Nucleus accumbens (tissue), 56 donors: ENCODE data around the gene TIMM44.

Experiments used
- DNase-seq, 56 donors: peaks; one replicate each; lab custom pipeline; 2025; lab: John Stamatoyannopoulos, UW

TIMM44 gene

DNA sequence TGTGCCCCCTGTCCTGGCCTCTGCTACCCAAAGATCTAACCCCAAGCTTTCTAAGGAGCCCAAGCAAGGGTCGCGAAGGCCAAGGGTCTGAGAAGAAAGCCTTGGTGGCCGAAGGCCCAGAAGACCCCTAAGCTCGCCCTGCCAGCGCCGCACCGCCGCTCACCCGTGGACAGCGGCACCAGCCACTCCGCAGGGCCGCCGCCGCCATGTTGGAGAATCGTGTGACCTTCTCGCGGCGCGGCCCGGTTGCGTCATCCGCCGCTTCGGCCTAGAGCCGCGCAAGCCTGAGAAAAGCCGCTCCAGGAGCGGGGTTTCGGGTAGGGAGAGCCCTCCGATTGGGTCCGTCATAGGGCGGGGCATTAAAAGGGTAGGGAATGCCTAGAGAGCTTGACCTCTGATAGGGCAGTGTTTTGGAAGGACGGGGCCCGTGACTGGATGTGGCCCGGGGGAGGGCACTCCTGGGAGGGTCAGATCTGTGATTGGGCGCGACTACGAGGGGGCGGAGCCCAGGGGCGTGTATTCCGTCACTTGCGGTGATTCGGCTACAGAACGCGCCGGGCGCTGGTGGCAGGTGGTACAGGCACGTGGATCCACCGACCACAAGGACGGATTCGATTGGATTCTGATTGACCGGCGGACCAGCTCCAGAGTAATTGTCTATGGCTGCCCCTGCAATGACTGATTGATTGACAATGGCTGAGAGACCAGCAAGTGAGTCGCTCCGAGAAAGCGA, at the start of gene TIMM44:
Gene TIMM44, minus strand, starts transcription at position 223 of the 733 bp plus-strand sequence. Its CDS starts 15 bp downstream, at position 208.
- DNase-seq: peak; percentile 87 to 100 (median 99)

- no peak for DNase-seq
These were observed 49.1 kb upstream of the TIMM44 start for GRCh38 chr19:7992575-7992974.

- DNase-seq: no peak
These were observed 45.7 kb upstream of the TIMM44 start for GRCh38 chr19:7989071-7989575.

DNA sequence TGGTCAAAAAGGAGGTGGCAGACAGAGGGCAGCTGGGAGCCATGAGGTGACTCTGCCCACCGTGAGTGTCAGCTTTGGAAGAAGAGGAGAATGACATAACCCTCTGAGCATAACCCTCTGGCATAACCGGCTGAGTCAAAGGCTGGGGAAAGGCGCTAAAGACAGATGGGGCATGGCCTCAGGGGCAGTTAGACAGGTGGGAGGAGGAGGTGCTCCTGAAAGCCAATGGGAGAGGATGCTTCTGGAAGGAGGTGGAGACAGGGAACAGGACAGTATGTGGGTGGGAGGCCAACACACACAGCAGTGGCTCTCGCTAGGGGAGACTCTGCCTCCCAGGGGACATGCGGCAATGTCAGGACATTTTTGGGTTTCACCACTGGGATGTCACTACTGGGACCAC, 44.8 kb upstream of the TIMM44 start:
- no peak for DNase-seq

GRCh38 chr19:7987114-7987768, 43.8 kb upstream of the TIMM44 start:
- no peak for DNase-seq

DNA sequence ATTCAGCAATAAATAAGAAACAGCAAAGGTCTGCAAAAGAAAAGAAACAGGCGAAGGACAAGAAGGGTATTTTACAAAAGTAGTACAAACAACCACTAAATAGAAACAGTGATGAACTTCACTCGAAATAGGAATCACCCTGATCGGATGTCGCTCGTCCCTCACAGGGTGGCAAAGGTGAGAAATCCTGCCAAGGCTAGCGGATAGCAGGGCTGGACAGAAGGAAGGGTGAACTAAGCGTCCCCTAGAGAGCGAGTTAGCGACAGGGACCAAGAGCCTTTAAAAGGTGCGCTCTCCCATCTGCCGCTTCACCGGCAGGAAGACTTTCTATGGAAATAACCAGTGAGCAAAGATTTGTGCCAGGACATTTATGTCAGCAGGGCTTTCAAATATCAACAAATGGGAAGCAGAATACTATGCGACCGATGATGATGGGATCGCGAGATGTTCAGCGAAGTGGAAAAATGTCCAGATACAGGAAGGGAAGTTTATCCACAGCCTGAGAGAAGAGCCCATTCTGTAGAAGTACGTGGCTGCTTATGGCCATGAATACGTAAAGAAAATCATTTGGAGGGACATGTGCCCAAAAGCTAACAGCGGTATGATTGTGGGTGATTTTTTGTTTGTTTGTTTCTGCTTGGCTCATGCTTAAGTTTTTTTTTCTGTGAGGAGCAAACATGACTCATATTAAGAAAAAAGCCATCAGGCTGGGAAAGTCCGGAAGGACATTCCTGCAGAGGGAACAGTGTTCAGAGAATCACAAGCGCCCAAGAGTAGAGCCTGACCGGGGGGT, 43.1 kb upstream of the TIMM44 start:
- DNase-seq: no peak

- no peak for DNase-seq
These were observed 42.0 kb upstream of the TIMM44 start for GRCh38 chr19:7985481-7985911.

- no peak for DNase-seq
These were observed 40.8 kb upstream of the TIMM44 start for GRCh38 chr19:7983995-7984837.

GRCh38 chr19:7983286-7983950, 40.0 kb upstream of the TIMM44 start:
- no peak for DNase-seq

- DNase-seq: no peak
These were observed 39.2 kb upstream of the TIMM44 start for GRCh38 chr19:7982651-7983099.

DNA sequence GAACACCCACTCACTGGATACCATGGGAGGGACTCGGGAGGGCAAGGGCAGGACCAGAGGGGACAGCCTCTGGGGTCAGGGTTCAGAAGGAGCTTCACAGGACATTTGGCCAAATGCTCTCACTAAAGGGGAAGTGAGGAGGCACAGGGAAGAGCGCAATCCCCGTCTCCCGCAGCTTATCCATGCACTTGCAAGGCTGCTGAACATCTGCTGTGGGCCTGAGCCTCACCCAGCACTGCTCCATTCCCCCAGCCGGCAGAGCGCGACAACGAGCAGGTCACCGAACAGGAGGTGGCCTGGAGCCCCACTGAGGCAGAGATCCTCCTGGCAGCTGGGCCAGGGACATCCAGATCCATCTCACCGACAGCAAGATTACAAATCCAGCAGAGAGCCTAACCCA, 38.6 kb upstream of the TIMM44 start:
- no peak for DNase-seq

DNA sequence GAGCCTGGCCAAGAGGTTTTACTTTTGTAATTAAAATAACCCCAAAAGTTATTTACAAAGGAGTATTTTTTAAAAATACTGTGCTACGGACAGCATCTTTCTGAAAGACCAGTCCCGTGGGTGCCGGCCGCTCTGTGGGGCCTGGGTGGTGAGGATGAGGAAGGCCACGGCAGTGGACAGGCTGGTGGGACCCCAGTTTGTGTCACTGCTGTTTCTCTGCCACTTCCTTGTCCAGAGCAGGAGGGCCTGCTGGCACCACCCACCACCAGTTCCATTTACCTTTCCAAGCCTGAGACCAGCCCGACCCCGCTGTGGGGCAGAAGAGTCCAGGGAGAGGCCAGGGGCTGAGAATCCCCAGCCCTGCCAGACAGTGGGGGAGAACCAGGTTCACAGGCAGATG, 38.2 kb upstream of the TIMM44 start:
- no peak for DNase-seq

DNA sequence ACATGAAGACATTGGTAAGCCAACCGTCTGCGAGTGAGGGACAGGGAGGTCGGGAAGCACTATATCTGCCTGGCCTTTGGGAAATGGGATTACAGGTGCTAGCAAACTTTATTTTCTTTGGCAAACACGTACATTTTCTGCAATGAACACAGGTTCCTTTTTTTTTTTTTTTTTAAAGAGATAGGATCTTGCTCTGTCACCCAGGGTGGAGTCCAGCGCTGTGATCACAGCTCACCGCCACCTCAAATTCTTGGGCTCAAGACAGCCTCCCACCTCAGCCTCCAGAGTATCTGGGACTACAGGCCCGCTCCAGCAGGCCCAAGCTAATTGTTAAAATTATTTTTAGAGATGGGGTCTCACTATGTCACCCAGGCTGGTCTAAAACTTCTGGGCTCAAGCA, 37.7 kb upstream of the TIMM44 start:
- DNase-seq: no peak

GRCh38 chr19:7980635-7981121, 37.2 kb upstream of the TIMM44 start:
- no peak for DNase-seq

DNA sequence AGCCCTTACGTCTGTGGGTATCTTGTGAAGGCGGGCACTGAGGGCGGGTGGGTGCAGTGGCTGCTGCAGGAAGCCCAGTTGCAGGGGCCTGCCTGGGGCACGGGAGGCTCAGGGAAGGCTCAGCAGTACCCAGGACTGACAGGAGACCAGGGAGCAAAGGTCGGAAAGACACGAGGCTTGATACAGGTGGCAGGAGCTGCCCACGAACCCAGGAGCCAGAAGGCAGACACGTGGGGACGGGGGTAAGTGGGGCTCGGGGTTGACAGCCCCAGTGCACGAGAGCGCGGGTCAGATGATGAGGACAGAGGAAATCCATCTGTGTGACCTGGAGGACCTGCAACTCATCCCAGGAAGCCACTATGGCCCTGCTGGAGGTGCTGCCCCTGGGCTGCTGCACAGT, 36.7 kb upstream of the TIMM44 start:
- no peak for DNase-seq

- no peak for DNase-seq
These were observed 36.1 kb upstream of the TIMM44 start for GRCh38 chr19:7979559-7979958.

DNA sequence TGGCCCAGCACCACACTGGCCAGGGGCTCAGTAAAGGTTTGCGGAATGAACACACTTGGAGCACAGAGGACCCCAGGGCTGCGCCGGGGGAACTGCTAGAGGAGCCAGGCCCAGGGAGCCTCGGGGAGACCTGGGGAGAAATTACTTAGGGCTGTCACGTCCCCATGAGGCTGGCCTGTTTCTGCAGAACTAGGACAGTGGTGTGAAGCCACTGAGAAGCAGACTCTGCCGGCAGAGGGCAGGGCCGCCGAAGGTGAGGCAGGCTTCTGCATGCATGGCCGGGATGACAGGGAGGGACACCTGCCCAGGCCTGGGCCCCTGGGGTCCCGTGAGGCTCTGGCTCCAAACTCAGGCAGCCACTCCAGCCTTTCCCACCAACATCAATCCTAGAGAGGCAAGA, 35.5 kb upstream of the TIMM44 start:
- DNase-seq: no peak

GRCh38 chr19:7978179-7978825, 34.8 kb upstream of the TIMM44 start:
- DNase-seq: no peak

- DNase-seq: no peak
These were observed 34.2 kb upstream of the TIMM44 start for GRCh38 chr19:7977723-7978040.
